Ovary (tissue), 9 donors: ENCODE data around the gene KCND3. TPM values are rescaled to one million over a fixed set of nuclear protein-coding genes. Genes with fewer than 3 reads are reported as not detected.
A peak's percentile ranks its signal among the peaks of the same experiment; 100 is the strongest.

Experiments used
- DNase-seq, 5 donors: peaks; one replicate each; pipeline ENCODE4 v3.0.0-alpha.2; 2019 to 2020
- H3K27ac ChIP-seq, 2 donors: fragments of 200-600 bp; one replicate each; pipeline versions ENCODE4 v1.5.1 to v1.8.0; 2019 to 2022
- H3K27me3 ChIP-seq: fragments of 200-600 bp; one replicate; pipeline ENCODE4 v1.8.0; 2022
- H3K36me3 ChIP-seq: fragments of 200-600 bp; sonication (generic); one replicate; pipeline ENCODE4 v1.5.1; 2019
- H3K4me1 ChIP-seq: one replicate; pipeline ENCODE4 v1.8.1; 2013; ENCODE audit warnings: mild to moderate bottlenecking, moderate library complexity; ENCODE audit not compliant: insufficient read depth
- H3K4me3 ChIP-seq: fragments of 200-600 bp; sonication (generic); one replicate; pipeline ENCODE4 v1.5.1; 2017
- H3K9me3 ChIP-seq, 2 donors: fragments of 200-600 bp in 1 of 2; sonication (generic) in 1 of 2; one replicate each; pipeline versions ENCODE4 v1.5.1 to v1.8.1; 2013 to 2019; ENCODE audit warnings: mild to moderate bottlenecking in 1 of 2, moderate library complexity in 1 of 2
- EP300 ChIP-seq: sonication (generic); formaldehyde crosslinking; IDR thresholded peaks from one replicate; pipeline ENCODE4 v1.6.1; 2017; ENCODE audit warnings: antibody characterized with exemption
- POLR2A ChIP-seq: fragments of 450-650 bp; IDR thresholded peaks from one replicate; pipeline ENCODE4 v1.6.1; 2017; ENCODE audit warnings: antibody characterized with exemption, mild to moderate bottlenecking, moderate library complexity
- WGBS, 3 donors: extraction: QIAGEN DNeasy Blood & Tissue Kit in 1 of 3; methylation state at CpG; one replicate each; pipeline versions ENCODE4 v1.1.5 to v1.1.7; 2013 to 2017; 5-methylcytosine and 5-hydroxymethylcytosine counted together
- intact Hi-C, 4 donors: fragments of 100-400 bp; cut with DNase I; formaldehyde crosslinking; loops; one replicate each; pipeline versions ENCODE4 v1.11.0 to v1.15.1; 2022 to 2023
- polyA plus RNA-seq, 2 donors: library from polyadenylated mRNA; stranded (reverse); fragments of 200-250 nt in 1 of 2; fragments of 350-450 nt in 1 of 2; fragmentation: Illumina TruSeq in 1 of 2; extraction: RNeasy Lipid Tissue Mini Kit (QIAGEN cat#74804) in 1 of 2; gene quantifications; one replicate each; pipeline ENCODE4 v1.2.3, GENCODE V29; 2013 to 2014
- total RNA-seq, 7 donors: library from RNA; depleted of rRNA in 2 of 7; stranded (reverse); fragments of >200 nt in 2 of 7; fragmentation: NEBNext Ultra II Directional in 3 of 7; extraction: Animal tissue kit (Norgen Biotek cat#: 25700) in 3 of 7; gene quantifications; one replicate each; pipeline versions ENCODE4 v1.1.0 to v1.2.4, GENCODE V29; 2016 to 2023
- TF ChIP-seq, protein P1 (sequence below), 3 donors: fragments of 450-650 bp in 2 of 3; fragments of 200-600 bp in 1 of 3; IDR thresholded peaks; one replicate each; pipeline versions ENCODE4 v1.5.1 to v1.8.0; 2016 to 2022; ENCODE audit warnings: antibody characterized with exemption in 3 of 3, mild to moderate bottlenecking in 1 of 3
- donor health status: DM: no; HTN: no; CAD: no; lungs with moderate emphysema.
- donor health status: DM: no; HTN: no; CAD: no.
- donor health status: Bipolar disorder and iron deficiency.
- donor health status: DM: yes; HTN: yes; CAD: no.
- donor health status: DM: no; HTN: no; CAD: no.
- donor health status: DM: yes; HTN: yes; CAD: no.

KCND3 gene
- total and polyA plus RNA-seq, 9 donors, result 0.15 to 6.5 (median 0.60) TPM

- DNase-seq, result peak; percentile 75 to 81 (median 80)
Measured at GRCh38 chr1:111739925-111740765, 249.3 kb downstream of the KCND3 start.

DNA sequence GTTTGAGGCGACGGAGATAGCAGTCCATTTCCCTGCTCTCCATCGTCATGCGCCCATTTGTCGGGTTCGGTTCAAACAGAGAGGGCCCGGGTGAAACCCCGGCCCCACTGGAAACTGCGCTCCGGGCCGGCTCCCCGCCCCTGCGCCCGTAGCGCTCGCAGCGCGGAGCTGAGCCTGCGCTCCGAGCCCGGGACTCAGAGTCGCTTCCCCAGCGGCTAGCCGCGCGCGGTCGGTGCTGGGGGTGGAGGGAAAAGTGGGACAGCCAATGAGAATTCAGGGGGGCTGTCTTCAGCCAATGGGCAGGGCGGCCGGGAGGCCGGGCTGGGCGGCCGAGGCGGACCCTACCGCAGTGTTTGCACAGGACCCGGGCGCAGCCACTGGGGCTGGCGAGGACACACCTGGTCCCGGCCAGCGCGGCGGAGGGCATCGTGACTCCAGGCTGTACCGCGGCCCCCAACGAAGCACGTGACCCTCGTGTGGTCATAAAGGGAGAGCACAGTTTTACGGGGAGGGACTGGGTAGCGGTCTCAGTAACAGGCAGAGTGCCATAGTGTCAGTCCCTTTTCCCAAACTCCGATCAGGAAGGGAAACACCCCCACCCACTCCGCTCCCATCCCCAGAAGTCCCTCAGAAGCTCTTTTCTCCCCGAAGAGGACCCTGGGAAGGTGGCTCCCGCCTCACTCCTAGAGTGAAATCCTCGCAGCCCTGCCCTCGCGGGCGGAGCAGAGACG, 250.1 kb downstream of the KCND3 start, which contains the start of gene INKA2:
TSS of gene INKA2 (minus strand) at position 202 of the 731 bp plus-strand sequence. CDS start at position 49, 153 bp downstream.
- peak; percentile 86 to 88 (median 87) for DNase-seq
- 0 to 1% (median 0%) methylated on average over 57 to 59 of the region's 59 CpGs for WGBS, 3 donors
- Histone ChIP-seq H3K36me3 (no peaks in the 10 kb centered on the region), H3K4me1 (peaks cover 13% of the 10 kb centered on the region), H3K27ac (peak within 1 kb of the TSS; percentile 65 to 79), H3K27me3 (no peaks in the 10 kb centered on the region), H3K4me3 (peak within 1 kb of the TSS; percentile 47), H3K9me3 (no peaks in the 10 kb centered on the region)
- intact Hi-C loops, result loop anchor here in 2 of 4 donors (2.0 to 10.0 kb wide), 2 partner anchors 15 to 115 kb away; partner anchors contain the start of gene DDX20 (in 1 of the 2)
- peak; percentile 47 for TF ChIP-seq POLR2A
- TF ChIP-seq, protein P1, sequence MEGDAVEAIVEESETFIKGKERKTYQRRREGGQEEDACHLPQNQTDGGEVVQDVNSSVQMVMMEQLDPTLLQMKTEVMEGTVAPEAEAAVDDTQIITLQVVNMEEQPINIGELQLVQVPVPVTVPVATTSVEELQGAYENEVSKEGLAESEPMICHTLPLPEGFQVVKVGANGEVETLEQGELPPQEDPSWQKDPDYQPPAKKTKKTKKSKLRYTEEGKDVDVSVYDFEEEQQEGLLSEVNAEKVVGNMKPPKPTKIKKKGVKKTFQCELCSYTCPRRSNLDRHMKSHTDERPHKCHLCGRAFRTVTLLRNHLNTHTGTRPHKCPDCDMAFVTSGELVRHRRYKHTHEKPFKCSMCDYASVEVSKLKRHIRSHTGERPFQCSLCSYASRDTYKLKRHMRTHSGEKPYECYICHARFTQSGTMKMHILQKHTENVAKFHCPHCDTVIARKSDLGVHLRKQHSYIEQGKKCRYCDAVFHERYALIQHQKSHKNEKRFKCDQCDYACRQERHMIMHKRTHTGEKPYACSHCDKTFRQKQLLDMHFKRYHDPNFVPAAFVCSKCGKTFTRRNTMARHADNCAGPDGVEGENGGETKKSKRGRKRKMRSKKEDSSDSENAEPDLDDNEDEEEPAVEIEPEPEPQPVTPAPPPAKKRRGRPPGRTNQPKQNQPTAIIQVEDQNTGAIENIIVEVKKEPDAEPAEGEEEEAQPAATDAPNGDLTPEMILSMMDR (IDR thresholded peaks at IDR 0.05), result peak in 2 of 3 donors; percentile 10 to 21
- TF ChIP-seq EP300, result no peak

More at GRCh38 chr1:111739925-111740765, 249.3 kb downstream of the KCND3 start:
- no peaks in the 10 kb centered on the region for H3K27me3 ChIP-seq
- TF ChIP-seq EP300 (no peak), POLR2A (no peak)
- TF ChIP-seq, protein P1 (IDR thresholded peaks at IDR 0.05), result no peak
- H3K36me3 ChIP-seq, result no peaks in the 10 kb centered on the region
- peak overlapping the region; percentile 47 for H3K4me3 ChIP-seq
- peaks cover 13% of the 10 kb centered on the region for H3K4me1 ChIP-seq
- intact Hi-C loops, result loop anchor here in 2 of 4 donors (2.0 to 10.0 kb wide), 3 partner anchors 15 to 235 kb away; partner anchors contain the start of genes ADORA3 (in 1 of the 2), DDX20 (in 1 of the 2) and TMIGD3 (in 1 of the 2)
- peak overlapping the region; percentile 65 to 79 for H3K27ac ChIP-seq
- H3K9me3 ChIP-seq, result no peaks in the 10 kb centered on the region
- 0 to 1% (median 0%) methylated on average over 57 to 63 of the region's 63 CpGs for WGBS, 3 donors

DNA sequence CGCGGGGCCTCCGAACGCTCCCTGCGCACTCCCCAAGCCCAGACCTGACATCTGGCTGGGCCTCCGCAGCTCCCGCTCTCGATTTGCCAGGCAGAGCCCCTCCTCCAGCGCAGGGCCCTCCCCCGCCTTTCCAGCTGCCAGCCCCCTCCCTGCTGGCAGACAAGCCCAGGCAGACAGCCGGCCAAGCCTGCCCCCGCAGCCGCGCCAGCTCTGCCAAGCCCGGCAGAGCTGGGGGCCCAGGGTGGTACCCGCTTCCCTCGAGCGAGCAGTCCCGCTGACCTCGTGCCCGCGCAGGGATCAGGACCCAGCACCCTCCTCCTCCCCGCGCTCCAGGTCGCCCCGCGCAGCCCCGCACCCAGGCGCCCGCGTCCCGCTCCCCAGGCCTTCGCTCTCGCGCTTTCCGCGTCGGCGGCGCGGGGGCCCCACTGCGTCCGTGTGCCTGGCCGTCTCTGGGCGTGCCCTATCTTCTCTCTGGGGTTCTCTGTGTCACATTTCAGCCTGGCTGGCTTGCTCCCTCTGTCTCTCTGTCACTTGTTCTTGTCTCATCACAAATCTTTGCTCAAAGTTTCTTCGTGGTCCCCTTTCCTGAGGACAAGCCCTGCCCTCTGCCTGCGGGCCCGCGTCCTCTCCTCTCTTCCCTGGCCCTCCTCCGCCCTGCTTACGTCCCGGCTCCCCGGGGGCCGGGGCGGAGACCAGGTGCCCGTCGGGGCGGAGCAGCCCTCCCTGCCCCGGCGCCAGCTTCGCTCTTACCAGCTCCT, 250.9 kb downstream of the KCND3 start:
- H3K4me1 ChIP-seq, result peaks cover 13% of the 10 kb centered on the region
- H3K36me3 ChIP-seq, result no peaks in the 10 kb centered on the region
- WGBS, 3 donors, result 0 to 1% (median 1%) methylated on average over 54 to 61 of the region's 61 CpGs
- intact Hi-C loops, result loop anchor here in 2 of 4 donors (2.0 to 10.0 kb wide), 2 partner anchors 16 to 114 kb away; partner anchors contain the start of gene DDX20 (in 1 of the 2)
- peak overlapping the region; percentile 65 to 79 for H3K27ac ChIP-seq
- H3K9me3 ChIP-seq, result no peaks in the 10 kb centered on the region
- peak; percentile 75 to 84 (median 81) for DNase-seq
- peak overlapping the region; percentile 47 for H3K4me3 ChIP-seq
- no peaks in the 10 kb centered on the region for H3K27me3 ChIP-seq
- peak; percentile 6 for TF ChIP-seq EP300
- TF ChIP-seq, protein P1 (IDR thresholded peaks at IDR 0.05), result peak in 1 of 3 donors; percentile 11
- peak; percentile 27 for TF ChIP-seq POLR2A
